HG03097 (cell line): Measurements from ENCODE around the gene GNG12.

Source experiments
- ATAC-seq: cut with Tn5 transposase; IDR thresholded peaks from one replicate; pipeline ENCODE4 v1.9.1; 2021; ENCODE audit not compliant: unreplicated experiment, low FRiP score

The GNG12 gene

GRCh38 chr1:67816095-67816475 is 17.2 kb downstream of the GNG12 start:
- ATAC-seq: no peak

- ATAC-seq: no peak
Measured at GRCh38 chr1:67815303-67816094, 17.8 kb downstream of the GNG12 start.

GRCh38 chr1:67814121-67814772 is 19.0 kb downstream of the GNG12 start:
- ATAC-seq: no peak

GRCh38 chr1:67812226-67812625 is 21.0 kb downstream of the GNG12 start:
- ATAC-seq: no peak

DNA sequence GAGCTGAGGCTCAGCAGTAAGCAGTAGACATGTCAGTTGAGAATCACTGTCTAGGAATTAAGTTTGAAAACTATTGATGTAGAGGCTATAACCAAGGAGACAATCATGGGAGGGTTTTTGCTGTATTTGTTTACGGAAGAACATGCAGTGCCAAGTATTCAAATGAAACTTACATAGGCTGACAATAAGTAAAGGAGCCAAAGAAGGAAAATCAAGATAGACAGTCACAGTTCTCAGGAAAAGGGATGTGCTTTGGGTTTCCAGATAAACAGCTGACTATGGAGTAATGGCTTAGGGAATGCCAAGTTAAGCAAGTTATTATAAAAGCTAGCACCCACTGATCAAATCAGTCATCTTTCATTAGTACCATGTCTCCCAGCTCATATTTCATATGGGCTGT is 21.5 kb downstream of the GNG12 start:
- ATAC-seq: no peak

DNA sequence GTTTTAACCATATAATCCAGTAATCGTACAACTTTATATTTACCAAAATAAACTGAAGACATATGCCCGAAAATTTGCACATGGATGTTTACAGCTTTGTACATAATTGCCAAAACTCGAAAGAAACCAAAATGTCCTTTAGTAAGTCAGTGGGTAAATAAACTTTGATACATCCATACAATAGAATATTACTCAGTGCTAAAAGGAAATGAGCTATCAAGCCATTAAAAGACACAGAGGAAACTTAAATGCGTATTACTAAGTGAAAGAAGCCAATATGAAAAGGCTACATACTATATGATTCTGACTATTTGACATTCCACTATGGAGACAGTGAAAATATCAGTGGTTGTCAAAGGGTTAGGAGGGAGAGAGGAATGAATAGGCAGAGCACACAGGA is 23.4 kb downstream of the GNG12 start:
- no peak for ATAC-seq

GRCh38 chr1:67807282-67807681 is 26.0 kb downstream of the GNG12 start:
- ATAC-seq: no peak

- no peak for ATAC-seq
Measured at GRCh38 chr1:67804710-67805109, 28.6 kb downstream of the GNG12 start.

- no peak for ATAC-seq
Measured at GRCh38 chr1:67803380-67804279, 29.6 kb downstream of the GNG12 start.

DNA sequence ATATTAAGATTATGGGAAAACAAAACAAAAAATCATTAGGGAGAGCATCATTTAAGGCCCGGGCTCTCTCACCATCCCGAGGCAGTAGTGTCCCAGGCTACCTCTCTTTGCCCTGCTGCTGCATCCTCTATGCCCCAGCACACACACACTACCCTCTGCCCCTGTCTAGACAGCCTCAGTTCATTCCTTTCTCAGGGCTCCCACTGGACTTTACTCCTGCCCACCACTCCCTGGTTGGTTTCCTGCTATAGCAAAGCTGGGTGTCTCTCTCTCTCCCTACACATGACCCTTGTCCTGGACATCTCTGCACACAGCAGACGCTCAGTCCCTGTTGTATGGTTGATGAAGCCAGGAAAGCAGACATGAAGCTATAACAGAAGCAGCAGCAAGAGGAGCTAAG is 30.7 kb downstream of the GNG12 start:
- no peak for ATAC-seq

DNA sequence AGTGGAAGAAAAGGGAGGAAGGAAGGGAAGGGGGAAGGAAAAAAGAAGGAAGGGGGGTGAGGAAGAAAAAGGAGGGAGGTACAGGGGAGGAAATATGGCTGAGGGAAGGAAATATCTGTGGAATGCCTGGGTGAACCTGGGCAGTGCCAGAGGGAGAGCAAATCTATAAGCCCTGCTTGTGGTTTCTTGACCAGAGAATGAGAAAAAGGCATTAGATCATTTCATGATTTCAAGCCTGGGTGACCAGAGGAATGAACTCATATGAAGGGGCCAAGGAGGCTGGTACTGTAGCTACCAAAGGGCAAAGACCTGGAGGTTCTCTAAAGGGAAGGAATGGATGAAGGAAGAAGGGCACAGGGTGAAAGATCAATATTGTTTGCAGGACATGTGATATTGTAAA is 31.4 kb downstream of the GNG12 start:
- no peak for ATAC-seq

- ATAC-seq: no peak
Measured at GRCh38 chr1:67795179-67795912, 37.9 kb downstream of the GNG12 start.

DNA sequence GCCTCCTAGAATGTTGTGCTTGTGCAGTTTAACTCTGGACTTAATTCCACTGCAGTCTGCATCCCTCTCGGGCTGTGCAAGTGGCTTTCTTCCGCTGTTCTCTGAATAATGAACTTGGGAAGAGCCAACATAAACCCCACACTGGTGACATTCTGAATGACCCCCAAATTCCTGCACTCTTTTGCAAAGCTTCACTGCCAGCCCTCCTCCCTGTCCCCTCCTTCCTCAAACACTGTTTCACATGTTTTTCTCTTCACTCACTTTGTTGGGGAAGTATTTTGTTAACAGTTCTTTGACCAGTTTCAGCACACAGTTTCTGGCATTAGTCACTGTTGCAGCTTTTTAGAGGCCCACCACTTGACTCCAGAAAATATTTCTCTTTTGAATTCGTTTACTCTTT is 39.7 kb downstream of the GNG12 start:
- ATAC-seq: no peak

DNA sequence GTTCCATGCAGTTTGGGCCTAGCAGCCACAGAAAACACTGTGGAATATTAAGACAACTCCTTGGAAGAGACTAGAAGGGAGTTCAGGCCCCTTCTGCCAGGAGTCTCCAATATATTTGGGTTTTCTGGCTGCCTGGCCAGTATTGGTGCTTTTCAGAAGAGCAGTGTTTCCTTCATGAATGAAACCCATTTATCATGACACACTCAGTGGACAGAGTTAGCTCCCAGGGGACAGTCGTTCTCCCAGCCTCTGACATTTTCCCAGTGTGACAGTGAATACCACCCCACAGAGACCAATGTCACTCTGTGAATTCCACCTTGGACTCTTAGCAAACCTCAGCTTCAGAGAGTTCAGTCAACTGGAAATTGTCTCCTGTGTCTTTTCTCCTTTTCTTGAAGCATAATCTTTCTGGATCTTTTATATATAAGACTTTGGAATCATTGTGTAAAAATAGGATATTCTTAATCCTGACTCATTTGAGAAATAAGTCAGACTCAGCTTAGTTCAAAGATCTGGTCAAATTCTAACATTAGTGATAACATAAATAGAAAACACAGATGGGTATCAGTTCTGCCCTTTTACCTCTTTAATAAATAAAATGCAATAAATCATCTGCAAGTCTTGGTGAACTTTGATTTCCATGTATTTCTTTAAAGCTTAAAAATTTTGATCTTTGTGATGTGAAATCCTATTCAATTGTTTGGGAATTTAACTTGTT is 40.4 kb downstream of the GNG12 start:
- no peak for ATAC-seq

- no peak for ATAC-seq
Measured at GRCh38 chr1:67792103-67792502, 41.2 kb downstream of the GNG12 start.

DNA sequence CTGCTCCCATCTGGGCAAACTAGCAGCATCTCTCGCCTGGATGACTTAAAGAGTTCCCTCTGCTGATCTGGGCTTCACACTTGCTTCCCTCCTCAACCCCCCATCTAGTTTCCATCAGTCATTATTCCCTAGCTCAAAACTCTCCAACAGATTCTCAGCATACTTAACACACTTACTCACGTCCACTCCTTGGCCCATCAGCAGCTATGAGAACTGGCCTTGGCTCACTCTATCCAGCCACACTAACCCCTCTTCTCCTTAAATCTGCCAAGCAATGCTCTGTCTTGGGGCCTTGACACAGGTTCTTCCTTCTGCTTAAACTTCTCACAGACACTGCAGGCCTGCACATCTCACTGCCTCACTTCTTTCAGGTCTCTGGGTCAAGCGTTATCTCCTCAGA is 41.6 kb downstream of the GNG12 start:
- no peak for ATAC-seq

GRCh38 chr1:67791261-67791660 is 42.0 kb downstream of the GNG12 start:
- ATAC-seq: no peak

GRCh38 chr1:67790201-67790692 is 43.0 kb downstream of the GNG12 start:
- no peak for ATAC-seq

- no peak for ATAC-seq
Measured at GRCh38 chr1:67789551-67789950, 43.7 kb downstream of the GNG12 start.

- ATAC-seq: no peak
Measured at GRCh38 chr1:67788904-67789303, 44.4 kb downstream of the GNG12 start.
